Neural progenitor cell (in vitro differentiated cells): ENCODE data around the gene PCDH1. TPM values are rescaled to one million over a fixed set of nuclear protein-coding genes. Genes with fewer than 3 reads are reported as not detected.

Experiments
- DNase-seq: peaks from one replicate; pipeline ENCODE4 v3.0.0-alpha.2; 2016; ENCODE audit warnings: low spot score
- H2AFZ ChIP-seq: fragments of 200-600 bp; sonication (generic); replicated peaks from 2 replicates; pipeline ENCODE4 v1.6.1; 2016; ENCODE audit warnings: antibody characterized with exemption
- H3F3A ChIP-seq: fragments of 200-600 bp; sonication (generic); 2 replicates; pipeline ENCODE4 v1.6.1; 2016; ENCODE audit warnings: antibody characterized with exemption, low read depth
- H3K27ac ChIP-seq: fragments of 200-600 bp; sonication (generic); 2 replicates; pipeline ENCODE4 v1.5.1; 2016; ENCODE audit warnings: mild to moderate bottlenecking
- H3K27me3 ChIP-seq: fragments of 200-600 bp; sonication (generic); 2 replicates; pipeline ENCODE4 v1.6.1; 2016; ENCODE audit warnings: mild to moderate bottlenecking, moderate library complexity
- H3K36me3 ChIP-seq: fragments of 200-600 bp; sonication (generic); 2 replicates; pipeline ENCODE4 v1.5.1; 2016
- H3K4me1 ChIP-seq: fragments of 200-600 bp; sonication (generic); 2 replicates; pipeline ENCODE4 v1.6.1; 2016; ENCODE audit warnings: mixed run types
- H3K4me2 ChIP-seq: fragments of 200-600 bp; sonication (generic); 2 replicates; pipeline ENCODE4 v1.6.1; 2016
- H3K4me3 ChIP-seq: fragments of 200-600 bp; sonication (generic); 2 replicates; pipeline ENCODE4 v1.5.1; 2016
- H3K79me2 ChIP-seq: fragments of 200-600 bp; sonication (generic); 2 replicates; pipeline ENCODE4 v1.6.1; 2016; ENCODE audit warnings: low read depth
- H3K9ac ChIP-seq: fragments of 200-600 bp; sonication (generic); 2 replicates; pipeline ENCODE4 v1.6.1; 2016
- H3K9me3 ChIP-seq: fragments of 200-600 bp; sonication (generic); 2 replicates; pipeline ENCODE4 v1.5.1; 2016; ENCODE audit warnings: low read depth
- H4K20me1 ChIP-seq: fragments of 200-600 bp; sonication (generic); 2 replicates; pipeline ENCODE4 v1.6.1; 2016; ENCODE audit warnings: low read depth
- H3K27ac Mint-ChIP-seq: 3 replicates; pipeline ENCODE4 v1.8.0; 2021; ENCODE audit warnings: mixed read lengths
- H3K27me3 Mint-ChIP-seq: 2 replicates; pipeline ENCODE4 v1.8.0; 2022; ENCODE audit warnings: low read depth, mild to moderate bottlenecking, inconsistent platforms, moderate library complexity, mixed read lengths; ENCODE audit not compliant: insufficient read depth
- H3K36me3 Mint-ChIP-seq: 3 replicates; pipeline ENCODE4 v1.8.0; 2021; ENCODE audit warnings: mixed read lengths
- H3K4me1 Mint-ChIP-seq: 3 replicates; pipeline ENCODE4 v1.8.0; 2021; ENCODE audit warnings: mixed read lengths
- H3K4me3 Mint-ChIP-seq: 3 replicates; pipeline ENCODE4 v1.8.0; 2021; ENCODE audit warnings: mild to moderate bottlenecking, moderate library complexity, mixed read lengths
- H3K9me3 Mint-ChIP-seq: 3 replicates; pipeline ENCODE4 v1.8.0; 2020; ENCODE audit warnings: mixed read lengths
- CTCF ChIP-seq: fragments of 200-600 bp; sonication (generic); IDR thresholded peaks from 2 replicates; pipeline ENCODE4 v1.5.1; 2017; ENCODE audit warnings: antibody characterized with exemption, mild to moderate bottlenecking
- EZH2 ChIP-seq: fragments of 200-600 bp; sonication (generic); IDR thresholded peaks from 2 replicates; pipeline ENCODE4 v1.6.1; 2017; ENCODE audit warnings: antibody characterized with exemption, mild to moderate bottlenecking, moderate library complexity
- EZH2phosphoT487 ChIP-seq: fragments of 200-600 bp; sonication (generic); IDR thresholded peaks from 2 replicates; pipeline ENCODE4 v1.6.1; 2017; ENCODE audit warnings: antibody characterized with exemption
- total RNA-seq: library from RNA; depleted of rRNA; stranded (reverse); fragments of >200 nt; gene quantifications from 2 replicates; pipeline ENCODE4 v1.2.3, GENCODE V29; 2015; ENCODE audit warnings: low replicate concordance

Gene PCDH1
- total RNA-seq, 1 donor from 2014 or later = 24.8 TPM

GRCh38 chr5:141920771-141921170 is 42.6 kb upstream of the PCDH1 start:
- Histone ChIP-seq H3K79me2 (peaks cover 24% of the 10 kb centered on the region), H3K27ac (no peak overlapping the region), H3K4me3 (no peak overlapping the region), H2AFZ (no peak overlapping the region), H3K4me2 (no peak overlapping the region), H4K20me1 (no peaks in the 10 kb centered on the region), H3K9ac (no peak overlapping the region), H3F3A (peaks cover 24% of the 10 kb centered on the region), H3K4me1 (peaks cover 6% of the 10 kb centered on the region), H3K27me3 (peaks cover 8% of the 10 kb centered on the region), H3K36me3 (no peaks in the 10 kb centered on the region), H3K9me3 (no peaks in the 10 kb centered on the region)
- no peak for DNase-seq
- TF ChIP-seq CTCF (no peak), EZH2 (no peak), EZH2phosphoT487 (no peak)
- Mint-ChIP-seq H3K4me1 (peaks cover 15% of the 10 kb centered on the region), H3K36me3 (peaks cover 4% of the 10 kb centered on the region), H3K27ac (no peak overlapping the region), H3K9me3 (no peaks in the 10 kb centered on the region), H3K27me3 (peaks cover under 1% of the 10 kb centered on the region), H3K4me3 (no peak overlapping the region)

- TF ChIP-seq EZH2phosphoT487 (no peak), EZH2 (no peak), CTCF (no peak)
- Mint-ChIP-seq H3K27ac (peak overlapping the region; percentile 12), H3K4me1 (peaks cover 21% of the 10 kb centered on the region), H3K9me3 (no peaks in the 10 kb centered on the region), H3K4me3 (no peak overlapping the region), H3K36me3 (no peaks in the 10 kb centered on the region), H3K27me3 (no peaks in the 10 kb centered on the region)
- Histone ChIP-seq H3K36me3 (no peaks in the 10 kb centered on the region), H3K4me2 (no peak overlapping the region), H3K4me3 (no peak overlapping the region), H3F3A (peaks cover 36% of the 10 kb centered on the region), H3K79me2 (peaks cover 12% of the 10 kb centered on the region), H3K9ac (no peak overlapping the region), H4K20me1 (no peaks in the 10 kb centered on the region), H2AFZ (no peak overlapping the region), H3K4me1 (peaks cover 7% of the 10 kb centered on the region), H3K27me3 (peaks cover 11% of the 10 kb centered on the region), H3K9me3 (no peaks in the 10 kb centered on the region), H3K27ac (no peak overlapping the region)
- DNase-seq = no peak
These were observed 41.3 kb upstream of the PCDH1 start for GRCh38 chr5:141919218-141920119.

- H3K27ac Mint-ChIP-seq = no peak overlapping the region
- Histone ChIP-seq H3F3A (peaks cover 30% of the 10 kb centered on the region), H2AFZ (no peak overlapping the region), H3K4me1 (peaks cover 14% of the 10 kb centered on the region), H3K9me3 (no peaks in the 10 kb centered on the region), H3K36me3 (no peaks in the 10 kb centered on the region), H3K79me2 (peaks cover 3% of the 10 kb centered on the region), H3K4me2 (no peak overlapping the region), H4K20me1 (no peaks in the 10 kb centered on the region), H3K9ac (no peak overlapping the region), H3K27ac (no peak overlapping the region), H3K27me3 (peaks cover 29% of the 10 kb centered on the region), H3K4me3 (no peak overlapping the region)
- H3K9me3 Mint-ChIP-seq = no peaks in the 10 kb centered on the region
- H3K4me1 Mint-ChIP-seq = peaks cover 26% of the 10 kb centered on the region
- TF ChIP-seq EZH2phosphoT487 (no peak), CTCF (no peak), EZH2 (no peak)
- no peaks in the 10 kb centered on the region for H3K36me3 Mint-ChIP-seq
- DNase-seq = no peak
- peaks cover 10% of the 10 kb centered on the region for H3K27me3 Mint-ChIP-seq
- no peak overlapping the region for H3K4me3 Mint-ChIP-seq
These were observed 39.5 kb upstream of the PCDH1 start for GRCh38 chr5:141917760-141918159.
